Left renal cortex interstitium (tissue), 4 donors: Measurements from ENCODE around the gene MADCAM1. TPM values are rescaled to one million over a fixed set of nuclear protein-coding genes. Genes with fewer than 3 reads are reported as not detected.
"Not testable (repeated sequence)": the region's sequence is repeated elsewhere in the genome, so short reads cannot be mapped to it uniquely, and the experiment has no call there.

Experiments used
- DNase-seq, 4 donors: peaks; one replicate each; pipeline ENCODE4 v3.0.0-alpha.2; 2013; ENCODE audit warnings: low read depth in 4 of 4, low spot score in 2 of 4, missing footprints in 1 of 4
- polyA plus RNA-seq, 4 donors: library from polyadenylated mRNA; unstranded; fragments of 120-200 nt; gene quantifications; one replicate each; pipeline ENCODE4 v1.2.1, GENCODE V29; 2013; ENCODE audit not compliant: insufficient read length in 4 of 4

Gene MADCAM1
- polyA plus RNA-seq, 4 donors: 3.2 to 6.6 (median 4.0) TPM

DNA sequence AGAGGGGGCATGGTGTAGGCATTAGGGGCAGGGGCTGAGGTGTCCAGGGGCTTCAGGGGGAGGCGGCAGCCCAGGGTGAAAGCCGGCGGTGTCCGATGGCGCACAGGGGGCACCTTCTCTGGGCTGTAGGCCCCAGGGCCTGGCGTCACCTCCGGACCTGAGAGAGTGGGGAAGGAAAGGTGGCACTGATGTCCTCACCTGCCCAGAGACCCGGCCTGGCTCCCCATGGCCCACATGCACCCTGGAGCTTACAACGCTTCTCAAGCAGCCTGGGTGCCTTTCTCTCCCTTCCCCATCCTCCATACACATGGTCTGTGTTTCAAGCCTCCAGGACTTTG lies 32.1 kb upstream of the MADCAM1 start:
- no peak for DNase-seq

DNA sequence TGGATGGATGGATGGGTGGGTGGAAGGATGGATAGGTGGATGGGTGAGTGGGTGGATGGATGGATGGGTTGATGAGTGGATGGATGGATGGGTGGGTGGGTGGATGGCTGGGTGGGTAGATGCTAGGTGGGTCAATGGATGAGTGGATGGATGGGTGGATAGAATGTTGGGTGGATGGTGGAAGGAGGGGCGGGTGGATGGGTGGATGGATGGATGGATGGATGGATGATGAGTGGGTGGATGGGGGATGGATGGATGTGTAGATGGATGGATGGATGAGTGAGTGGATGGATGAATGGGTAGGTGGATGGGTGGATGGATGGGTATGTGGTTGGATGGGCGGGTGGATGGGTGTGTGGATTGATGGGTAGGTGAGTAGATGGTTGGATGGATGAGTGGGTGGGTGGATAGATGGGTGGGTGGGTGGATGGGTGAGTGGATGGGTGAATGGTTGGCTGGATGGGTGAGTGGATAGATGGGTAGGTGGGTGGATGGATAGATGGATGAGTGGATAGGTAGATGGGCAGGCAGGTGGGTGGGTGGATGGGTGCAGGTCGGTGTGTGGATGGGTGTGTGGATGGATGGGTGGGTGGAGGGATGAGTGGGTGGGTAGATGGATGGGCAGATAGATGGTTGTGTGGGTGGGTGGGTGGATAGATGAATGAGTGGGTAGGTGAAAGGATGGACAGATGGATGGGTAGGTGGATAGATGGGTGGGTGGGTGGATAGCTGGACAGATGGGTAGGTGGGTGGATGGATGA lies 31.1 kb upstream of the MADCAM1 start:
- no peak for DNase-seq

DNA sequence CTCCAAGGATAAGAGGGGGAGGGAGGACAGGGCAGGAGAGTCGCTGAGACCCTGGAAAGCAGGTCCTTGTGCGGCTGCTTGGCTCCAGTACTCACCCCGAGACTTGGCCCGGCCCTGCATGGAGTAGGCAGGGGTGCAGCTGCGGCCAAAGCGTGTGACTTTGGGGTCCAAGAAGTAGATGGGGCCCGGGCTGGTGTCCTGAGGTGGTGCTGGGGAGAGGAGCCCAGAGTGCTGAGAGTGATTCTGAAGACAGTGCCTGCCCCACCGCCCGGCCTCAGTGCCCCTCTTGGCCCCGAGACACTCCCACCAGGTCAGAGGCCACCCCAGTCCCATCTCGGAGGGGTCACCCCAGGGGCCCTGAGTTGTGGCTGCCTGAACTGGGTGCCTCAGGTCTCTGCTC lies 28.7 kb upstream of the MADCAM1 start:
- DNase-seq: no peak

DNA sequence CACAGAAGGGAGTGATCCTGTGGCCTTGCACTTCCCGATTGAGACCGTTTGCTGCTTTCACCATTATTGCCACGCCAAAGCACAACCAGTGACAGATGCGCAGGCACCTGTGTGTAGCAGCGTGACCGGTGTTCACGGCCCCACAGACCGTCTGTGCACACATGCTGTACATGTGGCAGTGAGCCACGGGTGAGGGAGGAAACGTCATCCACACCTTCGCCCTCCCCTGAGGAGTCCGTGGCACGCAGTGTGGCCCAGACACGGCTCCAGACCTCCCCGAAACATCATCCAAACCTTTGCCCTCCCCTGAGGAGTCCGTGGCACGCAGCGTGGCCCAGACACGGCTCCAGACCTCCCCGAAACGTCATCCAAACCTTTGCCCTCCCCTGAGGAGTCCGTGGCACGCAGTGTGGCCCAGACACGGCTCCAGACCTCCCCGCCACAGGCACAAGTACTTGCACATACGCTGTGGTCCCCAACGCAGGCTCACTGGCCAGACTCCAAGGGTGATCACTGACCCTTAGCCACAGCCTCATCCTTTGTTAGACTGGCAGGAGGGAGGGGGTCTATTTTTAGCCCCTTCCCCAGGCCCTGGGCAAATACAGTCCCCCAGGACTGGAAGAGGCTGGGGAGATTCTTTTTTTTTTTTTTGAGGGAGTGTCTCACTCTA lies 27.6 kb upstream of the MADCAM1 start:
- DNase-seq: no peak

DNA sequence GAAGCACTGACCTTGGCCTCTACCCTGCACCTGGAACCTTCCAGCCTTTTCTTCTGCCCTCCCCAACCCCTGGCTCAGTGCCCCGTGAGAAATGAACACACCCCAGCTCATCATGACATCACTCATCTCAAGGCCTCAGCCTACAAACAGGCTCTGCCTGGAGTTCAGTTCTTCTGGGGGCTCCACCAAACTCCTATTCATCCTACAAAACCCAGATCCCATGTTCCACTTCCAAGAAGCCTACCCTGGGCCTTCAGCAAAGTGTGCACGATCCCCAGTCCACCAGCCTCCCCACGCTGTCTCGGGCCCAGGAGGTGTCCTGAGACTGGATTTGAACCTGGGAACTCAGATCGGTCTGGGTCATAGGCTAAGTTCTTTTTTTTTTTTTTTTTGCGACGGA lies 26.5 kb upstream of the MADCAM1 start:
- DNase-seq: no peak

DNA sequence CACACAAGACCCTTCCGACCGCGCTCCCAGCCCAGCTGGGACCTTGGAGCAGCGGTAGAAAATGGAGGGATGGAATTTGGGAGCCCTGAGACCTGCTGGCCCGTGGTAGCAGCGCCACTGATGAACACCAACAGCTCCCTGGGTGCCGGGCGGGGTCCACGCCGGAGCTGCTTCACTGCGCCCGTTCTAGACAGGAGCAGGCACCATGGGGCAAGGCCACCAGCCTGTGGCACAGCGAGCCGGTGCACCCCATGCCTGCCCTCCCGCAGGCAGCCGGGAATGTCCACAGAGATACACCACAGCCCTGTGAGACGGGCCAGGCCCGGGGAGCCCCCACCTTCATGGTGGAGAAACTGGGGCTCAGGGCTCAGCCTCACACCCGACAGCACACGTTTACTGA lies 25.6 kb upstream of the MADCAM1 start:
- no peak for DNase-seq

DNA sequence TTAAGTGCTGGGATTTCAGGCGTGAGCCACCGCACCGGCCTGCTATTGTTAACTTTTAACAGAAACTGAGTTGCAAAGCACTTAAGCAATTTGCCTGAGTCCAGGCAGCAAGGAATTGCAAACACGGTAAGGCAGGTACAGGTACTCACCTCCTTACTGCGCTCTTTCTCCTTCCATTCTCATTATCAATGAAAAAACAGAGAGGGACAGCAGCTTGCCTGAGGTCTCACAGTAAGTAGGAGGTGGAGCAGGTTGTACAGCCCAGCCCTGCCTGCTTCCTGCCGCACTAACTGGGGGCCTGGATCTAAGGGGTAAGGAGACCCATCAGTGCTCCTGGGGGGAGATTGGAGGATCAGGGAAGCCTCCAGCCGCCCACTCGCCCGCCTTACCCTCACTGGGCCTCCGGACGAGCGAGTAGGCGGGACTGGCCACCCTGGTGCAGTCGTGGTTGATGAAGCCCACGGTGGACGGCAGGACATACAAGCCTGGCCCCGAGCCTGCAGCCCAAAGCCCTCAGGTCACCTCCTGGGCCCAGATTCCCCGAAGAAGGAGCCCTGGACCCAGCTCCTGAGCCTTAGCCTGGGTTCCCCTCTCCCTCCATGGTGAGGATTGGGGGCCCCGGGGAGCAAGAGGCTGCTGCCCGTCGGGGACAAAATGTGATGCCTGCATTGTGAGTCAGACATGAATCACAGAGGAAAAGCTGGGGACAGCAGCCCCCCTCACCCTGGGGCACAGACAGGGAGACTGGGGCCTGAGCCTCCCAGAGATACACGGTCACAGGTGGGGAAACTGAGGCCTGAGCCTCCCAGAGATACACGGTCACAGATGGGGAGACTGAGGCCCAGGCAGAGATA lies 24.1 kb upstream of the MADCAM1 start:
- DNase-seq: no peak

DNA sequence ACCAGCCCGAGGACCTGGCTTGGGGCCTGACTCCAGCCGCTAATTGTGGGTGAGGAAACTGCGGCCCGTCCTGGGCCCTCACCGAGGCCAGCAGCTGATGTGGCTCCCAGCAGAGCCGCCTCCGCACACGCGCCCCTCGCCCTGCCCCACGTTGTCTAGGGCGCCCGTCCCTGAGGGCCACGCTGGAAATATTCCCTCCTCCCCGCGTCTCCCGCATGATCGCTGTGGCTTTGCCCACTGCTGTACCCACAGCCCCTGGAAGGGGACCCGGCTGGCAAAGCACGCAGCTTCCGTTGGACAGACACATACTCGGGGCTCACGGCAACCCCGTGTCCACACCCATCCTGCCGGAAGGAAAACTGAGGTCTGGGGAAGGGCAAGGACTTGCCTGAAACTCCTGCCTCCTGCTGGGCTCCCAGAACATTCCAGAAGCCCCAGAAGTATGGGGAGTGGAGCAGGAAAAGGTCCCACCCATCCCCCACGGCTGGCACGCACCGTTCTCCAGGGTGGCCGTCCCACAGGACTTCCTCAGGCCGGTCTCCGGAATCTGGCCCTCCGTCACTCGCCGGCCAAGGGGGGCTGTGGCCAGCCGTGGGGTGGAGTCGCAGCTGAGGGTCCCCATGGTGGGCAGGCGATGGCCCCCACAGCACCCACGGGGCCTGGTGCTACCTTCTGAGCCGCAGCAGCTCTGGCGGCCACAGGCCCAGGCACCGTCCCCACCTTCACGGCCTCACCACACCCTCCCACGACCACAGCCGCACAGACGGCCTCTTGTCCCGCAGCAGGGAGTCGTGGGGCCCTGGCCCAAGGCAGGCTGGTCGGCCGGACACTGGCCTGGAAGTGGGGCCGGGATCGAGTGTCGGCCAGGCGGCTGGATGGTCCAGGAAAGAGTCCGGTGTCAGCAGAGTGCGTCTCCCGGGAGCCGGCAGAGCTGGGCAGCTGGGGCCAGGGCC lies 21.9 kb upstream of the MADCAM1 start:
- no peak for DNase-seq

DNA sequence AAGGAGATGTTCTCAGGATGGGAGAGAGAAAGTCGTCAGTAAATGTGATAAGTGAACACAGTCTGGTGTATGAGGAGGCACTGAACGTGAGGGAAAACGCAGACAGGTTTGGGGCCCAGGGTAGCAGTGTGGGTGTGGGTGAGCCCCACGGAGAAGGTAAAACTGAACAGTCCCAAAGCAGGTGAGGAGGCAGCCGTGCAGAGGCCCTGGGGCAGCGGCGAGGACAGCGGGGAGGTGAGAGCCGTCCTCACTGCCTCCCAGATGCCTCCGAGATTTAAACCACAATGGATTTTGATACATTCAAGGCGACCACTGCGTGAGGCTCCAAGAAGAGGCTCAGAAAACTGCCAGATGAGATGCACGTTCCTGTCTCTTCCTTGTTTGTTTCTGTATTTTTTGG lies 20.9 kb upstream of the MADCAM1 start:
- no peak for DNase-seq

DNA sequence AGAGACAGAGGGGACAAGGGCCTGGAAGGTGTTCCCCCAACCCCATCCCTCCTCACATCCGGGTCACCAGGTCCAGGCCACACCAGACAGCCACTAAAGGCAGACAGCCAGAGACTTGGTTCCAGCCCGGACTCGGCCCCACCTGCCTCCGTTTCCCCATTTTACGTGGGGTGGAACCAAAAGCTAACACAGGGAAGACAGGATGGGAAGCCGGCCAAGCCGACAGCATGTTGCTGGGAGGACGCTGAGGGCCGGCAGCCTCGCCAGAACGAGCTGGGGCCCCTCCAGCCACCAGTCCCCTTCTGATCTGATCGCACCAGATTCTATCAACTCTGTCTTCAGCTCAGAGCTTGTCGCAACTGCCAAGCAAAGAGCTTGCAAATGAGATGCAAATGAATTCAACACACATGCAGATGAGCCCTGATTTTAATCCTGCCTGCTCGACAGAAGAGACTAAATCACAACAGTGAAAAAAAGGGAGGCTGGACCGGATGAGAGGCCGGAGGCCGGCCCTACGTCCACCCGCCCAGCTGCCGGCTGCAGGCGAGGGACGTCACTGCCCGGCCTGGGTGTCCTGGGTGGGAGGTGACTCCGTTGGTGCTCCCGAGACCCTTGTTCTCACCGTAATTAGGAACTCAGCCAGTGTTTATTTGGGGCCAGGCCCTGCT lies 17.9 kb upstream of the MADCAM1 start:
- no peak for DNase-seq

DNA sequence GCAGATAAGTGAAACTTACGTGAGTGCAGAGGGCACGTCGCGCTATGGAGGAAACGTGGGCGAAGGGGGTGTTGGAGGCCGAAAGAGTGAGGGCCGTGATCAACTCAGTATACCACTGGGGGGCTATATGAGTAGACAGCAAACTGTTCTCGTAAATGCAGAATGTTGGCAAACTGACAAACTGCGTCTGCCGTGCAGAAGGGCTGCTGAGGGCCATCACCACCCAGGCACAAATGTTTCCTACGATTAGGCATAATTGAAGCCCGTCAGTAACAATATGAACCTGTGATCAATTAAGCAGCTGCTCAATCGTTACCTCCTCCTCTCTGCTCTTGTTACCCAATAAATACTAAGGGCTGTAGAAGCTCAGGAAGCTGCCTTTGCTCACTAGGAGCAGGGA lies 17.3 kb upstream of the MADCAM1 start:
- DNase-seq: no peak

DNA sequence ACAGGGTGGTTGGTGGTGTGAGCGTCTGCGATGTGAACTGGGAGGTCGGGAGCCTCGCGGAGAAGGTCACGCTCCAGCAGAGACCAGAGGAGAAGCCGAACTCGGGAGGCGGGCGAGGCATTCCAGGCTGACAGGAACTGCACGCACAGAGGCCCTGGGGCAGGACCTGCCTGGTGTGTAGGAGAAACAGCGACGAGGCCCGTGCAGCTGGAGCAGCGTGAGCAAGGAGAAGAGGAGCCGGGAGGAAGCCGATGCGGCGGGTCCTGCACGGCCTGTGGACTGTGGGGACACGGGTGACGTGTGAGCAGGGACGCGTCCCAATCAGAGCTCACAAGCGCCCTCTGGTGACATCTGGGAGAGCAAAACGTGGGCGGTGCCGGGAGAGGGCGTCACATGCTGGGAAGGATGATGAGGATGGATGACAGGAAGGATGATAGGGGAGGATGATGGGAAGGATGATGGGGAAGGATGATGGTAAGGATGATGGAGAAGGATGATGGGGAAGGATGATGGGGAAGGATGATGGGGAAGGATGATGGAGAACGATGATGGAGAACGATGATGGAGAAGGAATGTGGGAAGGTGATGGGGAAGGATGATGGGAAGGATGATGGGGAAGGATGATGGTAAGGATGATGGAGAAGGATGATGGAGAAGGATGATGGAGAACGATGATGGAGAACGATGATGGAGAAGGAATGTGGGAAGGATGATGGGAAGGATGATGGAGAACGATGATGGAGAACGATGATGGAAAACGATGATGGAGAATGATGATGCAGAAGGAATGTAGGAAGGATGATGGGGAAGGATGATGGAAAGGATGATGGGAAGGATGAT lies 16.1 kb upstream of the MADCAM1 start:
- DNase-seq: peak in 1 of 4 donors; percentile 61

DNA sequence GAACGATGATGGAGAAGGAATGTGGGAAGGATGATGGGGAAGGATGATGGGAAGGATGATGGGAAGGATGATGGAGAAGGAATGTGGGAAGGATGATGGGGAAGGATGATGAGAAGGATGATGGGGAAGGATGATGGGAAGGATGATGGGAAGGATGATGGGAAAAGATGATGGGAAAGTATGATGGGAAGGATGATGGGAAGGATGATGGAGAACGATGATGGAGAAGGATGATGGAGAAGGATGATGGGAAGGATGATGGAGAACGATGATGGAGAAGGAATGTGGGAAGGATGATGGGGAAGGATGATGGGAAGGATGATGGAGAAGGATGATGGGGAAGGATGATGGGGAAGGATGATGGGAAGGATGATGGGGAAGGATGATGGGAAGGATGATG lies 15.2 kb upstream of the MADCAM1 start:
- DNase-seq: not testable (repeated sequence)

DNA sequence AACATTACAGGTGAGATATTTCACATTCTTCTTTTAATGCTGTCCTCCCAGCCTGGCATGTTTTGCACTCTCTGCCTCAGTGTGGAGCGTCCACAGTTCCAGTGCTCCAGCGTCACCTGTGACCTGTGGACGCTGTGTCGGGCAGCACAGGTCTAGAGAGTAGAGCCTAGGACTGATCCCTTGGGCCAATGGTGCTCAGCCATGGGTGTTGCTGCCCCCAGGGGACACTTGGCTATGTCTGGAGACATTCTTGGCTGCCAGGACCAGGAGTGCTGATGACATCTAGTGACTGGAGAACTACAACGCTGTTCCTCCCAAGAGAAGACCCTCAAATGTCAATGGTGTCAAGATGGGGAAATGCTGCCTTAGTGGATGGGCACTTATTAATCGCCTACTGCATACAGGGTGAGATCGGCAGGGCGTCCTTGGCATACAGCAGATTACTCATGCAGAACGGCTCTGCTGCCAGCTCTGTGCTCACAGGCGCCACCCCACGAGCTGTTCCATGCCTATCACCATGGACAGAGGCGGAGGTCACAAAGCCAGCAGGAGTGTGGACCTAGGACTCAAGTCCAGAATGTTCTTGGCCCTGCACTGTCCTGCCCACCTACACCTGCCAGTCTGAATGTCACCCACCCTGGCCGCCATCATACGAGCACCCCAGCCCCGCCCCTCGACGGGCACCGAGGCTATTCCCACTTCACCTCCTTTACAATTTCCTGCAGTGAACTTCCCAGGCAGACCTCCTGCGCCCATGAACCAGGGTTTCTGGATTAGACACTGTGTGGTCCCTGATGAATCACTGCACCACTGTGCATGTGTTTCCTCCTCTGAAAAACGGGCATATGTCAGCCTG lies 13.9 kb upstream of the MADCAM1 start:
- no peak for DNase-seq

DNA sequence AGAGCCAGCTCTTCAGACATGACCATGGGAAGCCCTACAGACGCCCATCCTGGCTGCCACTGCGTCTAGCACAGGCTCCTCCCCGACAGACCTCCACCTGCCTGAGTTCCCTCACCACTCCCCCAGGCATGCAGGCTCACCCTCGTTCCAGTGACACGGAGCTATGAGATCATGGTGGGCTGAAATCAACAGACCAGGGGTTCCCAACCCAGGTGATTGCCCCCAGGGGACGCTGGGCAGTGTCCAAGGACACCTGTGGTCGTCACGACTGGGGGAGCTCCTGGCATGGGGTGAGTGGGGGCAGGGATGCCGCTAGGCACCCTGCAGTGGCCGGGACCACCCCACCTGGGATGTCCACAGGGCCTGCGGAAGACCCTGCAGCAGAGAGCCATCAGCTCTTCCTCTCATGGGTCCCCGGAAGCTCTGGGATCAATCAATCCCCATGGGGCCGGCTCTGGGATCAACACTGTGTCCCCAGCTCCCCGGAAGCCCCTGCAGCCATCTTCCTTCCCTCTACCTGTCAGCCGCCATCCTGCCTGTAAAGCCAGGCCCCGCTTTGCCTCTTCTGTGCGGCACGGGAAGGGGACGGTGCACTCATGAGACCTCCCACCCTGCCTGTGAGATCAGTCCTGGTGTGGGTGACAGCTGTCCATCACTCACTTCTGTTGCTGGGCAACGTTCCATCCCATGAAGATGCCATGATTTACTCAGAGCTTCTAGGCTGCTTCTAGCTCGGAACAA lies 12.8 kb upstream of the MADCAM1 start:
- DNase-seq: no peak

DNA sequence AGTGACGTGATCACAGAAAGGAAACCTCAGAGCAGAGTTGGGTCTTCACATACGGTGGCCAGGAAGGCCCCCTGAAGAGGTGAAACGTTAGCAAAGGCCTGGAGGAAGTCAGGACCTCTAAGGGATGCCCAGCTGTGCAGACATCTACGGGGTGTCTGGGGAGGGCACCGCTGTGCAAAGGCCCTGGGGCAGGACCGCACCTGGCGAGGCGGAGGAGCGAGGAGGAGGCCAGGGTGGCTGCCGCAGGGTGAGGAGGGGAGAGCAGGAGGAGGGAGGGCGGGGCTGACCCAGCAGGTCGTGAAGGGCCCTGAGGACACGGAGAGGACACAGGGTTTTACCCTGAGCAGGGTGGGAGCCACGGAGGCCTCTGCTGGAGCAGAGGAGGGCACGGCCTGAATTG lies 11.8 kb upstream of the MADCAM1 start:
- no peak for DNase-seq

DNA sequence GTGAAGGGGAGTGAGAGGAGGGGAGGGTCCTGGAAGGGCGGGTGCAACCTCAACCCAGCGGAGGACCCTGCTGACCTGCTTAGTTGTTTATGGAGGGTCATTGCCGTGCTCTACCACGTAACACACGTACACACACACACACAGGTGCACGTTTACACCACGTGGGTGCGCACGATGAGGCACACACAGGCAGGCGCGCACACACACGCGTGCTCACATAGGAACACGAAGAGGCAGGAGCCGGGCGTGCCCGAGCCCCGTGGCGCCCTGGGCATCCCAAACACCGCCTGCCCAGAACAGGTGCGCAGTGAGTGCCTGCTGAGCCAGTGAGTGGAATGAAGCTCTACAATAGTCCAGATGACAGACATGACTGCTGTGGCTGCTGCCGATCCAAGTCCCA lies 11.2 kb upstream of the MADCAM1 start:
- DNase-seq: no peak
